Transverse colon (tissue), 4 donors: ENCODE results near the gene PAK2.

Experiments
- POLR2A ChIP-seq: fragments of 450-650 bp; IDR thresholded peaks from one replicate; pipeline ENCODE4 v1.6.1; 2016; ENCODE audit warnings: antibody characterized with exemption, mild to moderate bottlenecking, moderate library complexity
- POLR2AphosphoS5 ChIP-seq, 3 donors: sonication (generic); formaldehyde crosslinking; IDR thresholded peaks; one replicate each; pipeline ENCODE4 v1.6.1; 2016; ENCODE audit warnings: antibody characterized with exemption in 3 of 3
- TF ChIP-seq, protein P1 (sequence below), 5 experiments: fragments of 200-600 bp in 3 of 5; fragments of 450-650 bp in 2 of 5; sonication (generic) in 3 of 5; IDR thresholded peaks; 1 replicate in 2 of 5; 2 replicates in 3 of 5; pipeline ENCODE4 v1.5.1; 2016 to 2017; ENCODE audit warnings: antibody characterized with exemption in 5 of 5, inconsistent platforms in 3 of 5, mild to moderate bottlenecking in 2 of 5, moderate library complexity in 1 of 5

DNA sequence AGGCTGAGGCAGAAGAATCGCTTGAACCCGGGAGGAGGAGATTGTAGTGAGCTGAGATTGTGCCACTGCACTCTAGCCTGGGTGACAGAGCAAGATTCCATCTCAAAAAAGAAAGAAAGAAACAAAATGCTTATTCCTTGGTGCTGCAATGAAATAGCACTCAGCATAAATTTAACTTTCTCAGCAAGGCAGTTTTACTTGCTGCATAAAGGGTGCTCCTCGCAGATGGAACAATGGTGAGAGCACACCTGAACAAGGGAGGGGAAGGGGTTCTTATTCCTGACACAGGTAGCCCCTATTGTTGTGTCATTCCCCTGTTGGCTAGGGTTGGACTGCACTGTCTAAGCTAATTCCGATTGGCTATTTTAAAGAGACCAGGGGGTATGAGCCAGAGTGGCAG, 17.1 kb downstream of the PAK2 start:
- TF ChIP-seq, protein P1, sequence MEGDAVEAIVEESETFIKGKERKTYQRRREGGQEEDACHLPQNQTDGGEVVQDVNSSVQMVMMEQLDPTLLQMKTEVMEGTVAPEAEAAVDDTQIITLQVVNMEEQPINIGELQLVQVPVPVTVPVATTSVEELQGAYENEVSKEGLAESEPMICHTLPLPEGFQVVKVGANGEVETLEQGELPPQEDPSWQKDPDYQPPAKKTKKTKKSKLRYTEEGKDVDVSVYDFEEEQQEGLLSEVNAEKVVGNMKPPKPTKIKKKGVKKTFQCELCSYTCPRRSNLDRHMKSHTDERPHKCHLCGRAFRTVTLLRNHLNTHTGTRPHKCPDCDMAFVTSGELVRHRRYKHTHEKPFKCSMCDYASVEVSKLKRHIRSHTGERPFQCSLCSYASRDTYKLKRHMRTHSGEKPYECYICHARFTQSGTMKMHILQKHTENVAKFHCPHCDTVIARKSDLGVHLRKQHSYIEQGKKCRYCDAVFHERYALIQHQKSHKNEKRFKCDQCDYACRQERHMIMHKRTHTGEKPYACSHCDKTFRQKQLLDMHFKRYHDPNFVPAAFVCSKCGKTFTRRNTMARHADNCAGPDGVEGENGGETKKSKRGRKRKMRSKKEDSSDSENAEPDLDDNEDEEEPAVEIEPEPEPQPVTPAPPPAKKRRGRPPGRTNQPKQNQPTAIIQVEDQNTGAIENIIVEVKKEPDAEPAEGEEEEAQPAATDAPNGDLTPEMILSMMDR (IDR thresholded peaks at IDR 0.05): no peak
- TF ChIP-seq POLR2A (no peak), POLR2AphosphoS5 (IDR thresholded peaks at IDR 0.05) (no peak)
